HFF-Myc (cell line): ENCODE results near the gene ZNF354C.
A peak's percentile ranks its signal among the peaks of the same experiment; 100 is the strongest.

Source experiments
- DNase-seq: peaks from one replicate; pipeline ENCODE4 v3.0.0-alpha.2; 2011; ENCODE audit warnings: low read depth; ENCODE audit errors: extremely low read depth
- H3K4me3 ChIP-seq: replicated peaks from 2 replicates; pipeline ENCODE4 v1.5.1; 2011; ENCODE audit warnings: low read depth, mild to moderate bottlenecking, control low read depth, low read length
- TF ChIP-seq, protein P1 (sequence below): IDR thresholded peaks from 2 replicates; pipeline ENCODE4 v1.5.1; 2012; ENCODE audit warnings: mild to moderate bottlenecking, low read depth, low read length, control low read depth; ENCODE audit errors: missing control alignments

The ZNF354C gene

DNA sequence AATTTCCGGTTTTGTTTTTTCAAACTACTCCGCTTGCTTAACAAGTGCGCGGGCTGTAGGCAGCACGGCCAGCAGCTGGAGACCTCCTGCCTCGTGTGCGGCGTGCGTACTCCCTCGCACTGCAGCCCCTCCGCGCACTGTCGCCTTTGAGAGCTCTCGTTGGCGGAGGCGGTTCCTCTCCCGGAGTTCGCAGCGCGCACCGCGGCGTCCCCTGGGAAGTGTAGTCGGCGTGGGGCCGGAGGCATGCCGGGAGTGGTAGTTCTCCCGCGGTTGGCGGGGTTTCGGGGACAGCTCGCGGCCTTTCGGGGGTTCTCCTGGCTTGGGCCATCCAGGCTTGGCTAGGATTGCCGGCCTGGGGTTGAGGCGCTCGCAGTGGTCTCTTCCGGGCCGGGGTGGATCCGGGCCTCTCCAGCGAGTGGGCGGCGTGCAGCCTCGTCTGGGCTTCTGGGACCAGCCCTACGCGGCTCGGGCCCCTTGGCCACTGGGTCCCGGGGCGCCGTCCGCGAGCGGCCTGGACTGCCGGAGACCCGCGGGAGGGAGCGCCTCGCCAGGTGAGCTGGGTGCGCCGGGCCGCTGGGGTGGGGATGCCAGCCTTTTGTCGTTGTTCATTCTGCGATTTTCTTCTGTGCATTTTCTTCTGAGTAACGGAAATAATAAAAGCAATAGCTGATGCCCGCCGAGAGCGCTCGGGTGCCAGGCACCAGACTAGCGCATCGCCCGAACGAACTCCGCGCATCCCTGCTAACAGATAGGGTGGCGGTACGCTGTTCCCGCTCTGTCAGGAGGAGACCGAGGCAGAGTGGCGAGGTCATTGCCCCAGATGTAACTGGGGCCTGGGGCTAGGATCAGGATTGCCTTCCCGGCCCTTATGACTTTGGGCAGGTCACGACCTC, at the start of gene ZNF354C:
TSS of gene ZNF354C (plus strand) at position 258 of the 893 bp plus-strand sequence. CDS start 1,696 bp downstream, outside the sequence.
- TF ChIP-seq, protein P1, sequence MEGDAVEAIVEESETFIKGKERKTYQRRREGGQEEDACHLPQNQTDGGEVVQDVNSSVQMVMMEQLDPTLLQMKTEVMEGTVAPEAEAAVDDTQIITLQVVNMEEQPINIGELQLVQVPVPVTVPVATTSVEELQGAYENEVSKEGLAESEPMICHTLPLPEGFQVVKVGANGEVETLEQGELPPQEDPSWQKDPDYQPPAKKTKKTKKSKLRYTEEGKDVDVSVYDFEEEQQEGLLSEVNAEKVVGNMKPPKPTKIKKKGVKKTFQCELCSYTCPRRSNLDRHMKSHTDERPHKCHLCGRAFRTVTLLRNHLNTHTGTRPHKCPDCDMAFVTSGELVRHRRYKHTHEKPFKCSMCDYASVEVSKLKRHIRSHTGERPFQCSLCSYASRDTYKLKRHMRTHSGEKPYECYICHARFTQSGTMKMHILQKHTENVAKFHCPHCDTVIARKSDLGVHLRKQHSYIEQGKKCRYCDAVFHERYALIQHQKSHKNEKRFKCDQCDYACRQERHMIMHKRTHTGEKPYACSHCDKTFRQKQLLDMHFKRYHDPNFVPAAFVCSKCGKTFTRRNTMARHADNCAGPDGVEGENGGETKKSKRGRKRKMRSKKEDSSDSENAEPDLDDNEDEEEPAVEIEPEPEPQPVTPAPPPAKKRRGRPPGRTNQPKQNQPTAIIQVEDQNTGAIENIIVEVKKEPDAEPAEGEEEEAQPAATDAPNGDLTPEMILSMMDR, result no peak
- peak; percentile 63 for DNase-seq
- peak within 1 kb of the TSS; percentile 70 for H3K4me3 ChIP-seq

DNA sequence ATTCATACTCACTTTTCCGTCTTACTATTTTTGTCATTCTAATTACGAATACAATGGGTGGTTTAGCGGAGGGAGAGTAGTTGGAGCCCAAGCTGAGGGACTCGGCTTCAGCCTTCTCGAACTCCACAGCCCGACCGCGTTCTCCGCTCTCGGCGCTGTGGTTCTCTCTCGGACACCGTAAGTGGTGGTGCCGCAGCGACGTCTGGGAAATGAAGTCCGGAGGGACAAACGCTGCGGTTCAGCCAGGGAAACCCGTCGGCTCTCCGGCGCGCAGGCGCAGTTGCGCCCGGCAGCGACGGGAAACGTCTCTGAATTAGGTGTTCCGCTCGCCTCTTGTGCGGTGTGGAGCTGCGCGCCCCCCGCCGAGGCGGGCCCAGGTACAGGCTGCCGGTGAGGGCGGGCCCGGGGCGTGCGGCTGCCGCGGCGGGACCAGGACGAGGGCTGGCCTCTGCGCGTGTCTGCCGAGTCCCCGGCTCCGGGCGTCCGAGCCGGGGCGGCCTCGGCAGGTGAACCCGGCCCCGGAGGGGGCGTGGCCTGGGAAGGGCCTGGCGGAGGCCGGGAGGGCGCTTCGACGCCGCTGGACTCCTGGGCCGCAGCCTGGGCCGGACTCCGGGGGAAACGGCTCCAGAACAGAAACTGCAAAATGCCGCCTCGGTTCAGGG, 36.5 kb upstream of the ZNF354C start, which contains the start of gene ZNF879:
TSS of gene ZNF879 (plus strand) at position 277 of the 662 bp plus-strand sequence. CDS start 1,201 bp downstream, outside the sequence.
- TF ChIP-seq, protein P1, result no peak
- peak; percentile 83 for DNase-seq
- H3K4me3 ChIP-seq, result peak within 1 kb of the TSS; percentile 48

DNA sequence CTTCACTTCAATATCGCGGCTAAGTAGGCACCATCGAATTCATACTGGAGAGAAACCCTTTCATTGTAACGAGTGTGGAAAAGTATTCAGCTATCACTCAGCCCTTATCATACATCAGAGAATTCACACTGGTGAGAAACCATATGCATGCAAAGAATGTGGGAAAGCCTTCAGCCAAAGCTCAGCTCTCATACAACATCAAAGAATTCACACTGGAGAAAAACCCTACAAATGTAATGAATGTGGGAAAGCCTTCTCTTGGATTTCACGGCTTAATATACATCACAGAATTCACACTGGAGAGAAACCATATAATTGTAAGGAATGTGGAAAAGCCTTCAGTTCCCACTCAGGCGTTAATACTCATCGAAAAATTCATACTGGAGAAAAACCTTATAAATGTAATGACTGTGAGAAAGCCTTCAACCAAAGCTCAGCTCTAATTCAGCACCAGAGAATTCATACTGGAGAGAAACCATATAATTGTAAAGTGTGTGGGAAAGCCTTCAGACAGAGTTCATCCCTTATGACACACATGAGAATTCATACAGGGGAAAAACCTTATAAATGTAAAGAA, 27.1 kb upstream of the ZNF354C start:
- TF ChIP-seq, protein P1, result no peak
- no peak for DNase-seq
- H3K4me3 ChIP-seq, result no peak overlapping the region

DNA sequence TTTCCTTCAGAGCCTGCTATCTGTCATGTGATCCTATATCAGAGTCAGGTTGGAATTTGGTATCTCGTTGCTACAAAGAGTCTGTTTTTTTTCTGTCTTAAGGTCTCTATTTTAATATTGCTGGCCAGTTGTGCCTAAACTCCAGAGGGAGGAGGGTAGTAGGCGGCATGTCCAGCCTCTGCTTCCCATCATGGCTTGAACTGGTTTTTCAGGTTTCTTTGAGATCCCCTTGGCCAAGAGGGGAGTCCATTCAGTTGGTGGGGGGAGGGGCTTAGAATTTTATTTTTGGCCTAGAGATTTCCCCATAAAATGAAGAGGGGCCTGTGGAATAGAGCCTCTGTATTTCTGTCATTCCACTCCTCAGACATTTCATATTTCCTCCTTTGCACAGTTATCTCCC, 15.4 kb upstream of the ZNF354C start:
- TF ChIP-seq, protein P1, result no peak
- H3K4me3 ChIP-seq, result no peak overlapping the region
- no peak for DNase-seq

DNA sequence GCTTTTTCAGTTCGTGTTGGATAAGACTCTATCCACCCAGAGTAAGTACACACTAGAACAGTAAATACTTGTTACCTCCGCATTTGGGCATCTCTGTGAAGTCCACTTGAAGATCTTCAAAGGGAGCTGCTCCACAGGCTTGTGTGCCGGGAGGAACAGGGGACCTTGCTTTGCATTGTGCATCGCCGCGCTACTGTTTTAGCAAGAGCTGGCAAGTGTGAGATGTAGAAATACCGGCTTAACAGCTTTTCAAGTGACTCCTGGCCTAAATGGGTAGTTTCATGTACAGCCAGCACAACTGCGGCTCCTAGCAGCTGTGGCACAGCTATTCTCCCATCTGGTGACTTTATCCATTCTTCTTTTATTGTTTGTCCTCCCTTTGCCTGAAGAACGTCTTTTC, 8.4 kb upstream of the ZNF354C start:
- no peak overlapping the region for H3K4me3 ChIP-seq
- TF ChIP-seq, protein P1, result no peak
- DNase-seq, result no peak

DNA sequence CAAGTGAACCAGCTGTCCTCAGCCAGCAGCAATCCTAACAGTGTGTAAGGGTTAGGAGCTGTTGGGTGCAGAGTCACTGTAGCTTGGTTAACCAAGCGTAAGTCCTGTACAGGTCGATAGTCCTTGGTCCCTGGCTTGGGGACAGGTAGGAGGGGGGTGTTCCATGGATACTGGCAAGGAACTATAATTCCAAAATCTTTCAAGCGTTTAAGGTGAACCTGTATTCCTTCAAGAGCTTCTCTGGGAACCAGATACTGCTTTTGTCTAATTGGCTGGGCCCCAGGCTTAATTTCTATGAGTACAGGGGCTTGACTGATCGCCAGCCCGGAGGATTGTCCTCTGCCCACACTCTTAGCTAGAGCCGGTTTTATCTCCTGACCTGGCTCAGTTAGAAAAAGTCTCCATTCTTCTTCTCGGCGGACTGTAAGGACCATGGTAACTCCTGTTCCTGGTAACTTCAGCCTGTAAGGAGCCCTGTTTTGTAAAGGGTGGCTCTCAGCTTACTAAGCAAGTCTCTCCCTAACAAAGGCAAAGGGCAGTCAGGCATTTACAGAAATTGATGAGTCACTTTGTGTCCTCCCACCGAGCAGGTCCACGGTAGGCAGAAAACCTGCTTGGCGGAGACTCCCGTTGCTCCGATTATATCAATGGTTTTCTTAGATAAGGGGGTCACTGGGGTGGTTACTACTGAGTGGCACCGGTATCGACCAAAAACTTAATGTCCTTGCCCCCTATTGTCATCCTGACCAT, 6.0 kb upstream of the ZNF354C start:
- TF ChIP-seq, protein P1, result no peak

More for the DNA sequence above, 6.0 kb upstream of the ZNF354C start:
- no peak for DNase-seq
- H3K4me3 ChIP-seq, result no peak overlapping the region
